Left lobe of liver (tissue), 2 donors: Measurements from ENCODE around the gene F12. TPM values are rescaled to one million over a fixed set of nuclear protein-coding genes. Genes with fewer than 3 reads are reported as not detected.
A peak's percentile ranks its signal among the peaks of the same experiment; 100 is the strongest.
"Not testable (repeated sequence)": the region's sequence is repeated elsewhere in the genome, so short reads cannot be mapped to it uniquely, and the experiment has no call there.

Experiments
- ATAC-seq: fragments of 200-7000 bp; cut with Tn5 transposase; one replicate; pipeline ENCODE4 v1.9.1; 2020; ENCODE audit warnings: mild to moderate bottlenecking, moderate library complexity
- DNase-seq: peaks from one replicate; pipeline ENCODE4 v3.0.0-alpha.2; 2020; ENCODE audit warnings: low spot score
- total RNA-seq: library from RNA; stranded (reverse); gene quantifications from one replicate; pipeline ENCODE4 v1.2.1, GENCODE V29; 2021
- donor health status: DM: no; HTN: no; CAD: no; lungs with moderate emphysema.
- donor health status: DM: no; HTN: yes; CAD: no.

Gene F12
- total RNA-seq, 1 donor from 2014 or later: 292 TPM

- no peak for DNase-seq
- ATAC-seq: peak; percentile 96
Observed at GRCh38 chr5:177390363-177391300, 18.7 kb downstream of the F12 start.

- DNase-seq (no peak), ATAC-seq (peak; percentile 4)
Observed at GRCh38 chr5:177389241-177390169, 19.9 kb downstream of the F12 start.

- DNase-seq: no peak
- no peak for ATAC-seq
Observed at GRCh38 chr5:177388521-177389052, 20.8 kb downstream of the F12 start.

GRCh38 chr5:177387405-177387804 is 22.0 kb downstream of the F12 start:
- DNase-seq: no peak
- no peak for ATAC-seq

- ATAC-seq (no peak), DNase-seq (no peak)
Observed at GRCh38 chr5:177386542-177386941, 22.8 kb downstream of the F12 start.

GRCh38 chr5:177385720-177386119 is 23.6 kb downstream of the F12 start:
- DNase-seq: no peak
- ATAC-seq: no peak

- no peak for ATAC-seq
- no peak for DNase-seq
Observed at GRCh38 chr5:177384134-177384533, 25.2 kb downstream of the F12 start, which contains the start of gene SLC34A1. Gene SLC34A1, plus strand, starts transcription at chr5:177384434. Its CDS starts 1,308 bp downstream, at chr5:177385742.

GRCh38 chr5:177383181-177383580 is 26.2 kb downstream of the F12 start:
- ATAC-seq: no peak

GRCh38 chr5:177382423-177383029 is 26.8 kb downstream of the F12 start:
- ATAC-seq: peak; percentile 62
- DNase-seq: no peak

More at GRCh38 chr5:177383181-177383580, 26.2 kb downstream of the F12 start:
- no peak for DNase-seq

GRCh38 chr5:177380805-177381126 is 28.6 kb downstream of the F12 start:
- ATAC-seq (no peak), DNase-seq (no peak)

GRCh38 chr5:177378884-177379883 is 30.2 kb downstream of the F12 start:
- peak; percentile 73 for ATAC-seq
- DNase-seq: peak; percentile 91

- DNase-seq (peak; percentile 67), ATAC-seq (peak; percentile 43)
Observed at GRCh38 chr5:177377851-177378776, 31.2 kb downstream of the F12 start.

- DNase-seq (no peak), ATAC-seq (peak; percentile 2)
Observed at GRCh38 chr5:177376107-177376506, 33.3 kb downstream of the F12 start.

- not testable (repeated sequence) for DNase-seq, ATAC-seq
Observed at GRCh38 chr5:177375516-177375915, 33.8 kb downstream of the F12 start.

- ATAC-seq (no peak), DNase-seq (no peak)
Observed at GRCh38 chr5:177374211-177374610, 35.2 kb downstream of the F12 start.

- ATAC-seq (peak; percentile 48), DNase-seq (peak; percentile 96)
Observed at GRCh38 chr5:177373806-177374205, 35.6 kb downstream of the F12 start.

- DNase-seq (no peak), ATAC-seq (no peak)
Observed at GRCh38 chr5:177372910-177373309, 36.5 kb downstream of the F12 start.
